Coronary artery (tissue), 2 donors: Measurements from ENCODE around the gene ASRGL1.
A peak's percentile ranks its signal among the peaks of the same experiment; 100 is the strongest.

Experiments
- DNase-seq: peaks from one replicate; pipeline ENCODE4 v3.0.0-alpha.2; 2017; ENCODE audit warnings: low spot score
- H3K27ac ChIP-seq, 2 donors: fragments of 200-600 bp; sonication (generic); one replicate each; pipeline ENCODE4 v1.5.1; 2016 to 2019
- H3K4me3 ChIP-seq: fragments of 200-600 bp; sonication (generic); 2 replicates; pipeline ENCODE4 v1.5.1; 2016; ENCODE audit warnings: mild to moderate bottlenecking, moderate library complexity
- CTCF ChIP-seq: fragments of 200-600 bp; sonication (generic); IDR thresholded peaks from one replicate; pipeline ENCODE4 v1.5.1; 2019; ENCODE audit warnings: antibody characterized with exemption

ASRGL1 gene

DNA sequence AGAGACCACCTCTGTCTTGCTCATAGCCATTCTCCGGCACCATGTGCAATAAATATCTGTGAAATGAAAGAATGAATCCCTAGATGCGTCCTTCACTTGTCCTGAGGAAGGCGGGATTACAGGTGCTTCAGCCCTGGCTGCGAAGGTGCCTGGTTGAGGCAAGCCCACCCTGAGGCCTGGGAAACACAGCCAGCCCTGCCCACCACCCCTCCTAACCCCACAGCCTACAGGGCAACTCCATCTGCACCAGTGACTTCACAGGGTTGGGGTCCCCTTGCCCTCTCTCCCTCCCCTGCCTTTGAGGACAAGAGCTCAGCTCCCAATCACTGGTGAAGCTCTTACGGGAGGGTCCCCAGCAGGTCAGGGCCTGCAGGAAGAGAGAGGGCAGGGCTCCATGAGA, 64.1 kb downstream of the ASRGL1 start:
- Histone ChIP-seq H3K27ac (peak overlapping the region; percentile 73 to 96), H3K4me3 (peak overlapping the region; percentile 52)
- no peak for TF ChIP-seq CTCF
- no peak for DNase-seq

DNA sequence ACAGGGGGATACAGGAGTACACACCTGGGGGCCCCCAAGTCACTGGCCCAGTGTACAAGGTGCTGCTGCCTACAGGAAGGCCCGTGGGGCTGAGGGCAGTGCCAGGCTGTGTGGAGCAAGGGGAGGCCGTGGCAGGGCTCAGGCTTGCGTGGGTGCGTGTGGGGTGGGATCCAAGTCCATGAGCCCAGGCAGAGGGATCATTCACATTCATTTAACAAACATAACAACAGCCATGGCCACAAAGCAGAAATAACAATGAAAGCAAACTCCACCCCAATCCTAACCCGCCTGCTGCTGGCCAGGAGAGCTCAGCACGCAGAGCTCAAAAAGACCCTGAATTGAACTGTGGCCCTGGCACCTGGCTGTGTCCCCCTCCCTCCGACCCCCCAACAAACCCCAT, 64.6 kb downstream of the ASRGL1 start:
- Histone ChIP-seq H3K4me3 (peak overlapping the region; percentile 52), H3K27ac (peak overlapping the region; percentile 73 to 96)
- DNase-seq: no peak
- TF ChIP-seq CTCF: no peak

DNA sequence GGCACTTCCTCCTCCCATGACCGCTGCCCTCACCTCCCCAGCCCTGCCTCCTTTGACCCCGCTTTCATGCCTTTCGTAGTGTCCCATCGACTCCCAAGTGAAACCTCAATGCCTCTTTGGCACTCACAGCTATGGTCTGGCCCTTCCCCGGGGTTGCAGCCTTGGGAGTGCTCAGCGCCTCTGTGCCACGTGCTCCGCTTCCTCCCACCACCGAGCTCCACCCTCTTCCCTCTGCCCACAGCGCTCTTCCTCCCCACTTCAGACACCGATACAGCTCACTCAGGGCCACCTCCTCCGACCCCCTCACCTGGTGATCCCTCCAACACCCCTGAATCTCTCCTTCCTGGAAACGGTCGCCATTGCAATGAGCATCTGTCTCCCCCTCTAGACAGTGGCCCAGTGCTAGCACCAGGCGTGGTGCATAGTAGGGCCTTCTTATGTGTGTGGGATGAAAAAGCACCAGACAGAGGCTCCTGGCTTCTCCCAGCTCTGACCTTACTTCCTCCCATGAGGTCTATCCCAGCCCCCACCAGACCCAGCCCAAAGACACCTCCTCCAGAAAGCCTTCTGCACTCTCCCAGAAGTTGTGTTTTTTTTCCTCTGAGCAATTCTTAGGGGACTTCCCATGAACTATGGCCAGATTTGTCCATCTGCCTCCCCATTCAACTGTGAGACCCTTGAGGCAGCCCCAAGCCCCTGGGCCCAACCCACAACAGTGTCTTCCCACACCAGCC, 65.1 kb downstream of the ASRGL1 start:
- no peak for TF ChIP-seq CTCF
- peak; percentile 89 for DNase-seq
- Histone ChIP-seq H3K4me3 (peak overlapping the region; percentile 52), H3K27ac (peak overlapping the region; percentile 73 to 96)

- peak overlapping the region; percentile 73 to 96 for H3K27ac ChIP-seq
- H3K4me3 ChIP-seq: no peak overlapping the region
- TF ChIP-seq CTCF: no peak
- no peak for DNase-seq
Measured at GRCh38 chr11:62402960-62403730, 65.9 kb downstream of the ASRGL1 start.

- Histone ChIP-seq H3K4me3 (no peak overlapping the region), H3K27ac (no peak overlapping the region)
- DNase-seq: no peak
- TF ChIP-seq CTCF: no peak
Measured at GRCh38 chr11:62404435-62404834, 67.2 kb downstream of the ASRGL1 start.

- DNase-seq: no peak
- H3K27ac ChIP-seq: no peak overlapping the region
- no peak overlapping the region for H3K4me3 ChIP-seq
- TF ChIP-seq CTCF: no peak
Measured at GRCh38 chr11:62404901-62405300, 67.7 kb downstream of the ASRGL1 start.

DNA sequence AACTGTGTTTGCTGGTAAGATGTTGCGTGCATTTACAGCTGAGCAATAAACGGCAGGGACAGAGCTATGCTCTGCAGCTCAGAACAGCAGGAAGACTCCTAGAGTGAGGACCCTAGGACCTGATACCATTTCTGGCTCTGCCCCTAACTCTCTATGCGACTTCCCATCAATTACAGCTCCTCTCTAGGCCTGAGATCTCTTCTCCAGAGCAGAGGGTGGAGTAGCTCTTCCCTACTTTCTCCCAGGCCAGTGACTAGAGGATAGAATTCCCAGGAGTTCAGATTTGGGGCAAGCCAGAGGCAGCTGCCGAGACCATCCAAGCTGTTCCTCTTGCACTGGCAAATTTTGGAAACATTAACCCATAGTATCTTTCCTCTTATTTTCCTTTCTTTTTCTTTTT, 68.8 kb downstream of the ASRGL1 start:
- Histone ChIP-seq H3K4me3 (no peak overlapping the region), H3K27ac (no peak overlapping the region)
- no peak for DNase-seq
- TF ChIP-seq CTCF: no peak
